H9 (cell line): ENCODE results near the gene DAAM1. TPM values are rescaled to one million over a fixed set of nuclear protein-coding genes. Genes with fewer than 3 reads are reported as not detected.

Experiments used
- DNase-seq: peaks from one replicate; pipeline ENCODE4 v3.0.0-alpha.2; 2017
- H2AFZ ChIP-seq: one replicate; pipeline ENCODE4 v1.6.1; 2013; ENCODE audit warnings: mild to moderate bottlenecking, low read length, control low read depth, moderate library complexity
- H2AK5ac ChIP-seq: 2 replicates; pipeline ENCODE4 v1.6.1; 2013; ENCODE audit warnings: low read length, control low read depth, mixed read lengths; ENCODE audit not compliant: insufficient read length
- H2BK120ac ChIP-seq: one replicate; pipeline ENCODE4 v1.6.1; 2013; ENCODE audit warnings: low read depth, mild to moderate bottlenecking, low read length, control low read depth, inconsistent platforms; ENCODE audit not compliant: poor library complexity, severe bottlenecking
- H2BK12ac ChIP-seq: 2 replicates; pipeline ENCODE4 v1.6.1; 2013; ENCODE audit warnings: low read length, control low read depth, mixed read lengths, low read depth; ENCODE audit not compliant: insufficient read length
- H2BK15ac ChIP-seq: 2 replicates; pipeline ENCODE4 v1.6.1; 2013; ENCODE audit warnings: low read depth, low read length, control low read depth
- H2BK20ac ChIP-seq: one replicate; pipeline ENCODE4 v1.6.1; 2013; ENCODE audit warnings: low read depth, mild to moderate bottlenecking, low read length, control low read depth, inconsistent platforms; ENCODE audit not compliant: poor library complexity, severe bottlenecking
- H2BK5ac ChIP-seq: 2 replicates; pipeline ENCODE4 v1.6.1; 2013; ENCODE audit warnings: low read length, control low read depth, mixed read lengths; ENCODE audit not compliant: insufficient read length
- H3K14ac ChIP-seq: 2 replicates; pipeline ENCODE4 v1.6.1; 2013; ENCODE audit warnings: low read length, control low read depth; ENCODE audit not compliant: insufficient read depth
- H3K18ac ChIP-seq: 2 replicates; pipeline ENCODE4 v1.6.1; 2013; ENCODE audit warnings: low read depth, mild to moderate bottlenecking, mixed read lengths, low read length, control low read depth; ENCODE audit not compliant: insufficient read length
- H3K23ac ChIP-seq: 2 replicates; pipeline ENCODE4 v1.6.1; 2013; ENCODE audit warnings: low read length, control low read depth, mixed read lengths, low read depth; ENCODE audit not compliant: insufficient read length
- H3K23me2 ChIP-seq: 2 replicates; pipeline ENCODE4 v1.6.1; 2013; ENCODE audit warnings: low read depth, mild to moderate bottlenecking, mixed read lengths, low read length, control low read depth; ENCODE audit not compliant: insufficient read length, poor library complexity, severe bottlenecking
- H3K27ac ChIP-seq: 2 replicates; pipeline ENCODE4 v1.5.1; 2013; ENCODE audit warnings: low read length, control low read depth, mixed read lengths, low read depth; ENCODE audit not compliant: insufficient read length
- H3K27me3 ChIP-seq: 2 replicates; pipeline ENCODE4 v1.6.1; 2013; ENCODE audit warnings: low read length, control low read depth, inconsistent platforms; ENCODE audit not compliant: insufficient read depth
- H3K4ac ChIP-seq: 2 replicates; pipeline ENCODE4 v1.6.1; 2013; ENCODE audit warnings: low read depth, mild to moderate bottlenecking, control low read depth, inconsistent platforms, low read length, moderate library complexity
- H3K4me1 ChIP-seq: 2 replicates; pipeline ENCODE4 v1.6.1; 2013; ENCODE audit warnings: low read length, control low read depth, inconsistent platforms; ENCODE audit not compliant: insufficient read depth
- H3K4me2 ChIP-seq: 2 replicates; pipeline ENCODE4 v1.6.1; 2013; ENCODE audit warnings: low read length, control low read depth, mixed read lengths; ENCODE audit not compliant: insufficient read length, insufficient read depth
- H3K56ac ChIP-seq: 2 replicates; pipeline ENCODE4 v1.6.1; 2013; ENCODE audit warnings: low read depth, mild to moderate bottlenecking, mixed read lengths, low read length, control low read depth; ENCODE audit not compliant: insufficient read length
- H3K79me1 ChIP-seq: 2 replicates; pipeline ENCODE4 v1.6.1; 2013; ENCODE audit warnings: low read depth, mild to moderate bottlenecking, moderate library complexity, low read length, control low read depth, inconsistent platforms; ENCODE audit not compliant: insufficient read depth, poor library complexity, severe bottlenecking
- H3K79me2 ChIP-seq: 2 replicates; pipeline ENCODE4 v1.6.1; 2013; ENCODE audit warnings: low read length, control low read depth, inconsistent platforms; ENCODE audit not compliant: insufficient read depth
- H3K9ac ChIP-seq: 2 replicates; pipeline ENCODE4 v1.6.1; 2013; ENCODE audit warnings: low read length, control low read depth, mixed read lengths; ENCODE audit not compliant: insufficient read length; ENCODE audit errors: extremely low read depth
- H3K9me3 ChIP-seq: one replicate; pipeline ENCODE4 v1.6.1; 2013; ENCODE audit warnings: low read depth, low read length, inconsistent platforms; ENCODE audit not compliant: control insufficient read depth
- H3T11ph ChIP-seq: one replicate; pipeline ENCODE4 v1.6.1; 2013; ENCODE audit warnings: mild to moderate bottlenecking, low read length, control low read depth, inconsistent platforms
- H4K20me1 ChIP-seq: one replicate; pipeline ENCODE4 v1.6.1; 2013; ENCODE audit not compliant: control insufficient read depth, insufficient read length, insufficient read depth
- H4K5ac ChIP-seq: 2 replicates; pipeline ENCODE4 v1.6.1; 2013; ENCODE audit warnings: low read depth, mild to moderate bottlenecking, mixed read lengths, low read length, control low read depth; ENCODE audit not compliant: insufficient read length
- H4K8ac ChIP-seq: replicated peaks from 2 replicates; pipeline ENCODE4 v1.6.1; 2013; ENCODE audit warnings: low read length, control low read depth, mixed read lengths, low read depth; ENCODE audit not compliant: insufficient read length
- H4K91ac ChIP-seq: 2 replicates; pipeline ENCODE4 v1.6.1; 2013; ENCODE audit warnings: low read depth, mild to moderate bottlenecking, moderate library complexity, mixed read lengths, low read length, control low read depth; ENCODE audit not compliant: insufficient read length
- H3K27ac Mint-ChIP-seq, 3 experiments: 2 replicates in 2 of 3; 3 replicates in 1 of 3; pipeline ENCODE4 v1.8.0; 2020 to 2021; ENCODE audit warnings: mixed read lengths in 3 of 3, mild to moderate bottlenecking in 1 of 3, moderate library complexity in 1 of 3
- H3K27me3 Mint-ChIP-seq: 2 replicates; pipeline ENCODE4 v1.8.0; 2021; ENCODE audit warnings: low read depth, mild to moderate bottlenecking, moderate library complexity, mixed read lengths
- H3K36me3 Mint-ChIP-seq, 3 experiments: 2 replicates in 2 of 3; 3 replicates in 1 of 3; pipeline ENCODE4 v1.8.0; 2020 to 2021; ENCODE audit warnings: low read depth in 3 of 3, mixed read lengths in 3 of 3; ENCODE audit not compliant: insufficient read depth in 1 of 3
- H3K4me1 Mint-ChIP-seq, 2 experiments: 2 replicates each; pipeline ENCODE4 v1.8.0; 2020; ENCODE audit warnings: mixed read lengths in 2 of 2
- H3K4me3 Mint-ChIP-seq, 2 experiments: 2 replicates in 1 of 2; 3 replicates in 1 of 2; pipeline ENCODE4 v1.8.0; 2020 to 2021; ENCODE audit warnings: mild to moderate bottlenecking in 2 of 2, mixed read lengths in 2 of 2, moderate library complexity in 1 of 2
- H3K9me3 Mint-ChIP-seq, 2 experiments: 2 replicates in 1 of 2; 3 replicates in 1 of 2; pipeline ENCODE4 v1.8.0; 2020; ENCODE audit warnings: mild to moderate bottlenecking in 2 of 2, mixed read lengths in 2 of 2, moderate library complexity in 1 of 2
- CTCF ChIP-seq: fragments of 200-600 bp; sonication (generic); conservative IDR thresholded peaks from 3 replicates; pipeline ENCODE4 v1.8.0; 2021; ENCODE audit warnings: antibody characterized with exemption, mild to moderate bottlenecking
- WGBS: extraction: QIAGEN DNeasy Blood & Tissue Kit; methylation state at CpG from one replicate; pipeline ENCODE4 v1.1.7; 2013; ENCODE audit warnings: missing lambda C conversion rate, low lambda C conversion rate, mixed read lengths; ENCODE audit not compliant: insufficient read length; ENCODE audit errors: extremely low coverage; 5-methylcytosine and 5-hydroxymethylcytosine counted together
- total RNA-seq: library from RNA; stranded (reverse); gene quantifications from 2 replicates; pipeline ENCODE4 v1.2.1, GENCODE V29; 2021

DAAM1 gene
- total RNA-seq, 1 experiment from 2014 or later: 19.5 TPM

GRCh38 chr14:59208224-59208814, 19.9 kb downstream of the DAAM1 start:
- H3K79me1 ChIP-seq: no peaks in the 10 kb centered on the region
- H3T11ph ChIP-seq: no peak overlapping the region
- no peak overlapping the region for H4K8ac ChIP-seq
- no peak overlapping the region for H2AFZ ChIP-seq
- no peak overlapping the region for H3K4me2 ChIP-seq
- no peak overlapping the region for H3K14ac ChIP-seq
- H2BK12ac ChIP-seq: no peak overlapping the region
- no peak overlapping the region for H2BK120ac ChIP-seq
- H3K27me3 Mint-ChIP-seq: no peaks in the 10 kb centered on the region
- no peak overlapping the region for H4K5ac ChIP-seq
- no peak overlapping the region for H2AK5ac ChIP-seq
- no peaks in the 10 kb centered on the region for H3K79me2 ChIP-seq
- no peaks in the 10 kb centered on the region for H4K20me1 ChIP-seq
- H2BK5ac ChIP-seq: no peak overlapping the region
- H3K9me3 ChIP-seq: no peaks in the 10 kb centered on the region
- no peak for TF ChIP-seq CTCF
- no peak overlapping the region for H2BK15ac ChIP-seq
- no peak overlapping the region for H4K91ac ChIP-seq
- H3K23me2 ChIP-seq: no peaks in the 10 kb centered on the region
- no peak overlapping the region for H3K27ac ChIP-seq
- H3K4ac ChIP-seq: no peak overlapping the region
- no peak overlapping the region for H3K9ac ChIP-seq
- peaks cover 16 to 18% of the 10 kb centered on the region in 2 experiments for H3K4me1 Mint-ChIP-seq
- no peak overlapping the region for H3K18ac ChIP-seq
- no peak overlapping the region for H3K27ac Mint-ChIP-seq
- H3K36me3 Mint-ChIP-seq: no peaks in the 10 kb centered on the region
- H3K9me3 Mint-ChIP-seq: no peaks in the 10 kb centered on the region
- H3K23ac ChIP-seq: no peak overlapping the region
- DNase-seq: no peak
- no peak overlapping the region for H3K4me3 Mint-ChIP-seq
- H3K4me1 ChIP-seq: peaks cover 5% of the 10 kb centered on the region
- no peaks in the 10 kb centered on the region for H3K27me3 ChIP-seq
- no CpG with 5 or more reads among the region's 6 CpGs for WGBS
- H2BK20ac ChIP-seq: no peak overlapping the region
- H3K56ac ChIP-seq: no peak overlapping the region
